ENCODE results near the gene CORO7.

The CORO7 gene

DNA sequence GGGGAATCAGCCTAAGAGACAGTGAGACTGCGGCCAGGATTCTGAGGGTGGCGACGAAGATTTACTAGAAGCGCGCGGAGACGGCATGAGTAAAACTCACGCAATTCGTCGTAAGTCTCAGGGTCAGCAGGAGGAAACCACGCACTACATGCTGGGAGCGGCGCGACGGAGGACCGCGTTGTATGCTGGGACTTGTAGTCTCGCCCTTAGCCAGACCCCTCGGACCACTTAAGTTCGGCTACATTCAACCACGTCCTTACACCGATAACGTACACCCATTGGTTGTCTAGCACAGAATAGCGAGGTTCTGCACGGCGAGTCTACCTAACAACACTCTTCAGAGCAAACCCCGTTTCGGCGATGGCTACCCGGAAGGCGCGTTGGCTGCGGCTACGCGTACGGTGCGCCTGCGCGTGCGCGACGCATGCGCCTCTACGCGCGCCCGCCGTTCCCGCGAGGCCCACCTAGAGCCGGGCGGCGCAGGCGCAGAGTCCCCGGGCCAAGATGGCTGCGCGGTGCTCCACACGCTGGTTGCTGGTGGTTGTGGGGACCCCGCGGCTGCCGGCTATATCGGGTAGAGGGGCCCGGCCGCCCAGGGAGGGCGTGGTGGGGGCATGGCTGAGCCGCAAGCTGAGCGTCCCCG, 9.1 kb upstream of the CORO7 start, which contains the start of gene DNAJA3:
DNAJA3 (plus strand) TSS at position 491 of the 643 bp plus-strand sequence; CDS start at position 505, 14 bp downstream.
- DNase-seq = peak; percentile 85 to 88

DNA sequence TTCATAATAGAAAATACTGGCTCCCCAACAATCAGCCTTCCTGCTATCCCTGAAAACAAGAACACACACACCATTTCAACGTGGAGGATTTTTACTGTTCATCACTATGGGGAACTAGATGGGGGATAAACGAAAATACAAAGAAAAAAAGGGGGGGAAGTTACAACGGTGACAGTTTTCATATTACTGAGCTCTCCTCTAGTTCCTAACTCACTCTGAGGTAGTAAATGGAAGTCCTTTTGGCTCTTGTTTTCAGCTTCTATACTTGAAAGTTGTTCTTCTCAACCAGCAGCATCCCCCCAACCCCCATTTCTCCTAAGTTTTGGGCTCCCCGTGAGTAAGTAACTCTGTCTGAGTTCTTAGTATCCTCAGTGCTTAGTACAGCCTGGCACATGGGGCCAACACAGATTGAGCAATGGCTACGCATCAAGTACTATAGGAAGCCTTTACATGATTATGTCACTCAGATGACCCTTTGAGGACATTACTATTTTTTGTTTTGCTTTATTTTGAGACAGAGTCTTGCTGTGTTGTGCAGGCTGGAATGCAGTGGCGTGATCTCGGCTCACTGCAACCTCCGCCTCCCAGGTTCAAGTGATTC, 4.2 kb upstream of the CORO7 start:
- peak; percentile 31 to 35 for DNase-seq

DNA sequence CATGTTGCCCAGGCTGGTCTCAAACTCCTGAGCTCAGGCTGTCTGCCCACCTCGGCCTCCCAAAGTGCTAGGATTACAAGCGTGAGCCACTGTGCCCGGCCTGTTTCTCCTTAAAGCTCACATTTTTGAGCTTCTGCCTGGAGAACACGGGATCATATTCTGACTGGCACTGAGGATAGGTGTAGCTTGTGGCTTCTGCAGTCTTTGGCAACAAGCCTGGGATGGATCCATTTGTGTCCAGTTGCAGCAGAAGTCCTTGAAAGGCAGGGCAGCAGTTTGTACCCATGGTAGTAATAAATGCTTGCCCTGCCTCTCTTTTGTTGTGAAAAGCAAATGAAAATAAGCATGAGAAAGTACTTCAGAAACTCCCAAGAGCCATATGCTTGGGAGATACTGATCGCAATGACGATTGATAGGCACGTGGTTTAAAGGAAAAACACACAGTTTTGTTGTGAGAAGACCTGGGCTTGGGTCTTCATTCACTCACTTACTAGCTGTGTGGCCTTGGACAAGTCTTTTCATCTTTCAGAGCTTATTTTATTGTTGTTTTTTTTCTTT, 3.1 kb upstream of the CORO7 start:
- no peak for DNase-seq

DNA sequence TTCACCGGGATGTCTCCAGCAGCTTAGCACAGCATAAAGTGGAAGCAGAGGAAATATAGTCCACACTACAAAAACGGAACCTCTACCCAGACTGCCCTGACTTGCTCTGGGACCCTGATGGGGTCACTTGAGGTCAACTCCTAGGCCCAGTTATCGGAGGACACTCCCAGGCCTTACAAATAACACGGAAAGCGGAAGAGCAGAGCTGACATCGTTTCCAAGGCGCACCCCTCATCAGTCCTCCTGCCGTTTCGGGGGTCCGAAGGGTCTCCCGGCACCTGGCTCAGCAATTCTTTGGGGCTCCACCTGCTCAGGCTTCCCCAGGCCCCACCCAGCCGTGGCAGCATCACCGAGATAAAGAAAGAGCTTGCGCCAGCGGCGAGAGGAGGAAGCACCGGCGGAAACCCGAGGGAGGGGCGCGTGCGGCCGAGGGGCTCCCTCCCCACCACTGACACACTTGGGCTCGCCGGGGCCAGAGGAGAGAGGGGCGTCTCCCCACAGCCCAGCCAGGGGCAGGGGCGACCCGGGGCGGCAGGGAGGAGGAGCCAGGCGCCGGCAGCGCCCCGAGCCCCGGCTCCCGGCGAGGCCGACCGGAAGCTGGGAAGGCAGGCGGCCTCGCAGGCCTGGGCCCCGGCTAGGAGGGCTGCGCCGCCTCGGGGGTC, 727 bp downstream of the CORO7 start:
- peak; percentile 83 to 84 for DNase-seq

DNA sequence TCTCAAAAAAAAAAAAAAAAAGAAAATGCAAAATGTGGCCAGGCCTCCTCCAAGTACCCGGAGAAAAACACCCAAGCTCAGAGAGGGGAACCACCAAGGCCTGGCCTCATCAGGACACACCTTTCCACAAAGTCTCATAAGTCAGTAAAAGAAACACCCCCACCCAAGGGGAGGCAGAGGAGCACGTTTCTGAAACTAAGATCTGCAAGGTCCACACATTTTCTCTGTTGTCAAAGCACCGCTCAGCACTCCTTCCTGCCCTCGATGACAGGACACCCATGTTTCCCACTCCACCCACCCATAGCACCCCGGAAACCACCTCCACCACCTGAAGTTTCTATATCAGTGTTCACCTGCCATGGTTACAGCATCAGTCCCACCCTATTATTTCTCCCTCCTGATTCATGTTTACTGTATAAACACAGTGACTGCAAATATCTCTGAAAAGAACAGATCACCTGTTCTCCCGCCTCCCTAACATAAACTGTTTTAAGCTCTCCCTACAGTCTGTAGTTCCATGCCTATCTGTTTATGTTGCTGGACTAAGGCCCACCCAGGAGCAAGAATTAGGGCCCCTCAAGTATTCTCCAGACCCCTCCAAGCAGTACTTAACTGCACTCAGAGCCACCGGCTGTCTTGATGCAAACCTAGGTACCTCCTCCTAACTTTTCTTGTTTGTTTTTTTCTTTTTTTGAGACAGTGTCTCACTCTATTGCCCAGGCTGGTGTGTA, 2.0 kb downstream of the CORO7 start:
- no peak for DNase-seq

DNA sequence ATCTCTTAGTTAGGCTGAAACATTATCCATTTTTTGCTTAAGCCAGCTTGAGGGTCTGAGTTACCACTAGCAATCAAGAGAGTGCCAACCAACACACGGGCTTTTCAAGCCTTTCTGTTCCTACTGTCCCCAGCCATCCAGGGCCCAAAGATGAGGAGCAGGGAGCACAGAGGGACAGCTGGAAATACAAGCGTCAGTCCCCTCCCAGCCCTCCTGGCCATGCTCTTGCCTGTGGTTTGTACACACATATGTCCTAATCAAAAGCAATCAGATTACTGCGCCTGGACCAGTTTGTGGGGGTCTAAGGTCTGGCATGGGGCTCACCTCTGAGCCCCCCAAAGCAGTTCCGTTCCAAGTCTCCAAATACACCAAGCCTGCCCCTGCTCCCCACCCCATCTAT, 3.5 kb downstream of the CORO7 start:
- no peak for DNase-seq

DNA sequence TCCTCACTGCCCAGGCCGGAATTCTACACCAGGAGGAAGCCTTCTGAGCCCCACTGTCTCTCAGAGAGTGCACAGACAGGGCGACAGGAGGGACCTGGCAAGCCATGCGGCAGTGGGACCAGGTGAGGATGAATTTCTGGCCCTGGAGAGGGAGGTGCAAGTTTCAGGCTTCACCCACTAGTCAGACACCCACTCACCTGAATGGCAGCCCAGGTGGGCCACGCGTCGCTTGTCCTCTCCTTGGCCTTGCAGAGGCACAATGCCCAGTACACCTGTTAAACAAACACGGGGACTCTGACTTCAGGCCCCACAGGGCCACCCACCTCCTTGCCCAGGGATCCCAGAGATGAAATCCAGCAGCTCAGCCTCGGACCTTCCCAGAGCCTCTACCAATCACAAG, 4.2 kb downstream of the CORO7 start:
- DNase-seq = no peak

DNA sequence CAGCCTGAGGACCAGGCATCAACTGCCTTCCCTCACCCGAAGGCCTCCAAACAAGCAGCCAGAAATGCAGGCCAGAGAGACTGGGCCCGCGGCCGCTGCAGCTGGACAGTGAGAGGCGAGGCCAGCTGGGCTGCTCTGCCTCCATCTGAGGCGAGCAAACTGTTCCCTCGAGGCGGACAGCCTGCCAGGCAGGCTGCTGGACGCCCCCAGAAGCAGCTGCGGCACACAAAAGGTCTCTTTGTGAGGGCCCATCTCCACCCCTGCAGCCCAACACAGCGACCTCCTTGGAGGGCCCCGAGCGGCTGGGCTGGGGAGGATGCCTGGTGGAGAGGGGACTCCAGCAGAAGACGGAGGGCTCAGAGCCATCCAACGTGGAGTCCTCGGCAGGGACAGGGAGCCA, 4.7 kb downstream of the CORO7 start:
- no peak for DNase-seq

DNA sequence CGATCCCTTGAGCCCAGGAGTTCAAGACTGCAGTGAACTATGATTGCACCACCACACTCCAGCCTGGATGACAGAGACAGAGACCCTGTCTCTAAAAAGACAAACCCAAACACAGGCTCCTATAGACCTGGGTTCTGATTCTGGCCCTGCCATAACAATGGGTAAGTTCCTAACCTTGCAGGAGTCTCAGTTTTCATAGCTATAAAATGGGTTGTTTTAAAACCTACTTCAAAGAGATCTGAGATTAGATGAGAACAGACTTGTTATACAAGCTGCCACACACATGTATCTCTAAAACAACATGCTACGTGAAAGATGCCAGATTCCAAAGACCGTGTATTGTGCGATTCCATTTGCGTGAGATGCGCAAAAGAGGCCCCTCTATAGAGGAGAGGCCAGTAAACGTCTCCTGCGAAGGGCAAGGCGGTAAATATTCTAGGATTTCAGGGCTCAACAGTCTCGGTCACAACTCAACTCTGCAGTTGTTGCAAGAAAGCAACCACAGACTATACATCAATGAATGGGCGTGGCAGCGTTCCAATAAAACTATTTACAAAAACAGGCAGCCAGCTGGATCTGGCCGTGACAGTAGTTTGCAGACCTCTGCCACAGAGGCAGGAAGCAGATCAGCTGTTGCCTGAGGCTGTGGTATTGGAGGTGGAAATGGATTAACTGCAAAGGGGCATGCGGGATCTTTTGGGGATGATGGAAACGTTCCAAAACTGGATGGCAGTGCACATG, 5.9 kb downstream of the CORO7 start:
- DNase-seq = no peak

DNA sequence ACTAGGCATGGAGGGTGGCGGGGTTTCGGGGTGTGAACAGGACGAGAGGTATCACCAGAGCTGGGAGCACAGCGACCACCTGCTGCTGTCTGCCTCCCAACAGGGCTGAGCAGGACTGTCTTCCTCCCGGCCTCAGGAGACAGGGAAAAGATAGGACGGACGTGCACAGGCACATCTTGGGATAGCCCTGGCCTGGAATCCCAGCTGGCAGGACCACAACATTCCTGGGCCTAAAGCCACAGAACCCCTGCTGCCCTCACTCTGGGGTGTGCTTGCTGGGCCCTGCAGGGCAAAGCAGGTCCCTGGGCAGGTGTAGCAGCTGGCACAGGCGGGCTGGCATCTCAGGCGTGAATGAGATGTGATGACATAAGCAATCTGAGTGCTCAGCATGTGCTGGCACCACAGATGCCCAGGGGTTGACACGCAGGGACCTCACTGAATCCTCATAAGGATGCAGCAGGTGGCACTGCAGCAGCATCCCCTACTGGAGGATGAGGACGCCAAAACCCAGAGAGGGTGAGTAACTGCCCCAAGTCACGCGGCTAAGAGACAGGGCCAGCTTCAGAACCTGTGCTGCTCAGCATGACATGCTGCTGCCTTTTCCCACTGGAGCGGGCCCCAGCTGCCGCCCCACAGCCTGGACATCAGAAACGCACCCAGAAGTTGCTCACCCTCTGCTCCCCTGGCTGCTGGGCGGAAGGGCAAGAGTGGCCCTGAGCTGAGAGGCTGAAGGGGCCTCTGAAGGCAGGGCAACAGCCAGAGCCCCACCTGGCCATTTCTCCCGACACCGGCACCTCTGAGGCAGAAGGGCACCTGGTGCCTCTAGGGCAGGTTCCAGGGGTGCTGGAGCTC, 7.1 kb downstream of the CORO7 start:
- DNase-seq = peak in 1 of 2 experiments; percentile 3

DNA sequence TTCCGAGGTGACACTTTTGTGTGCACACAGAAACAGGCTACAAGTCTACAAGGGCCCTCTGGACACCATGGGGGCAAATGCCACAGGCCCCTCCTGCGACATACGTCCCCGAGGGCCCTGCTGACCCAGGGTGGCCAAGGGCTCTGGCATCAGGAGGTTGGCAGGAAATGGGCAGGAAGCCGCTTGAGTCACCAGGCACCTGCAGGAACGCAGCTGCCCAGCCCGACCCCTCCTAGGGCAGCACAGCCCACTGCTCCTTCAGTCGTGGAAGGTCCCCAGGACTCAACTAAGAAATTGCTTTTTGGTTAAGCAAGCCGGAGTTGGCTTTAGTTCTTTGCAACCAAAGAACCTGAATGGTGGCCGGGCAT, 8.1 kb downstream of the CORO7 start:
- DNase-seq = no peak

DNA sequence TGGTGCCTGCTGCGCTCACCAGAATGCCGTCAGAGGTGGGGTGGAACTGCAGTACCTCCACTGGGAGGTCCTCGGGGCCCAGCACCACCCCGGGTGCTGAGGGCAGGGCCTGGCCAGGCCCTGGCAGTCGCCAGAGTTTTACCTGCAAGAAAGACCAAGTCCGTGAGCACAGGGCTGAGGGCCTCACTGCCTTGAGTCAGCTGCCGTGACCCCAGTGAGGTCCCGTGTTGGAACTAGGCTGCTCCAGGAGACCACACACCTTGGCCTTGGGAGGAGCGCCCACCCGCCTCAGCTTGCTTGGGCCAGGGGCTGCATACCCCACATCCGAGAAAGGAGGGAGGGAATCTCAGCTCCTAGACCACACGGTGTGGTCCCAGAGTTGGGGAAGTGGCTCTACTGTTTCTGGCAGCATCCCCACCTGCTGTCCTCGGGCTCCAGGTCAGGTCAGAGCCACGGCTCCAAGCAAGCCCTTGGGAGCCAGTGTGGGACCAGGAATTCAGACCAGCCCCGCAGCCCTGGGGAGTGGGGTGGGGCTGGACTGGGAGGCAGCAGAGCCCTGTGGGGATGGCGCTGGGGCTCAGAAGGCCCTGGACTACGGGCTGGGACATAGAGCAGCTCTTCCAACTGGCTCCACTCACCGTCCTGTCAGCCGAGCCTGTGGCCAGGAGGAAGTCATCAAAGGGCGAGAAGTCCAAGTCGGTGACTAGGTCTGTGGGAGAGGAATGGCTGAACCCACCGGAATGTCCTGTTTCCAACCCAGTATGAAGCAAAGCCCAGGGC, 8.7 kb downstream of the CORO7 start:
- DNase-seq = no peak

DNA sequence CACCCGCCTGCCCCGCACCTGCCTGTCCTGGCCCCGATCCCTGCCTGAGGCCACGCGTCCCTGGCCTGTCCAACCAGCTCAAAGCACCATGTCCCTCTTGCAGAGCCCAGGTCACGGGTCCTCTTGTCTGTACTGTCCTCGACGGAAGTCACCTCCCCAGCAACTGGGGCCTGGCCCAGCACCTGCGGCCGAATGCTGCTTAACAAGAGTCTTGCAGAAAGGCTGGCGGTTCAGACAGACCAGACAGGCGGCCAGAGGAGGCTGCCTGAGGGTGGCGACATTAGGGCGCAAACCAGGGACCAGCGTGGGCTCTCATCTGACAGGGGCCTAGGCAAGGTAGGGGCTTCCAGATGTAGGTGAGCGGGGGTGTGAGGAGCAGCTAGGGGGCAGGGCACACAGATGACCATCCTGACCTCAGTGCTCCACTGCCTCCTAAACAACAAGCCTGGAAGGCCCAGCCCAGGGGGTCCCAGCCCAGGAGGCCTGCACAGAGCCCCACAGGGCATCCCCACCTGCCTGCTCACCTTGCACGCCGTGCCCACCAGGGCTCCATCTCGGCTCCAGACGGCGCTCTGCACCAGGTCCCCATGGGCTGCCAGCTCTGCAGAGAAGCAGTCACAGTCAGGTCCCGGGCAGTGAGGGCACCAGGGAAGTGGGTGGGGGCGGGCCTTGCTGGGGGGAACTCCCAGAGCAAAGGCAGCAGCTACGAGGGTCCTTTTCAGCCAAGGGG, 11.3 kb downstream of the CORO7 start:
- DNase-seq = no peak

DNA sequence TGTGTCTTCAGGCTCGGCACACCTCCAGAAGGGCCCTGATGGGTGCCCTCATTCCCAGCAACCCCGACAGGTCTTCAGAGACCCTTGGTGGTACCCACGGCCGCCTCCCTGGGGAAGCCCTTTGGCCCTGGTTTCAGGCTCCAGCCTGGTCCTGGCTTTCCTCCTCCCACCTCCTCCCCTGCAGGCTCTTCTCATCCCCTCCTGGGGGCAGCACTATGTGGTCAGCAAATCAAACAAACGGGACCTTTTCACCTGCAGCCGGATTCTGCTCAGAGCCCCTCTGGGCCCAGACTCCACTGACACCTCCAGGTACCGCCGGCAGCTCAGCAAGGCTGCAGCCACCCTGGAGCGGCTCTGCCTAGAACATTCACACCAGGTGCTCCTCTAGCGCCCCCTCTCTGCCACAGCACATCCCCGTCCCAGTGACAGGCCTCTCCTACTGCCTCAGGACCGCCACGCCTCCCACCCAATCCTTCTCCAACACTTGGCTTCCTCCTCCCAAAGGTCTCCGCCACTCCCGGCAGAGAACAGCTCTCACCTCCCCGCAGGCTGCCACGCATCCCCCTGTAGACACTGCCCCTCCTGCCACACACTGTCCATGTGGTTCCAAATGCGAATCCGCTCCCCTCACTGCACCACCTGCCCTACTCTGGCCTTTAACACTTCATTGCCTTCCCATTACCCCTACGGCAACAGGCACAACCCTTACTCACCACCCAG, 12.0 kb downstream of the CORO7 start:
- DNase-seq = peak; percentile 23 to 34

DNA sequence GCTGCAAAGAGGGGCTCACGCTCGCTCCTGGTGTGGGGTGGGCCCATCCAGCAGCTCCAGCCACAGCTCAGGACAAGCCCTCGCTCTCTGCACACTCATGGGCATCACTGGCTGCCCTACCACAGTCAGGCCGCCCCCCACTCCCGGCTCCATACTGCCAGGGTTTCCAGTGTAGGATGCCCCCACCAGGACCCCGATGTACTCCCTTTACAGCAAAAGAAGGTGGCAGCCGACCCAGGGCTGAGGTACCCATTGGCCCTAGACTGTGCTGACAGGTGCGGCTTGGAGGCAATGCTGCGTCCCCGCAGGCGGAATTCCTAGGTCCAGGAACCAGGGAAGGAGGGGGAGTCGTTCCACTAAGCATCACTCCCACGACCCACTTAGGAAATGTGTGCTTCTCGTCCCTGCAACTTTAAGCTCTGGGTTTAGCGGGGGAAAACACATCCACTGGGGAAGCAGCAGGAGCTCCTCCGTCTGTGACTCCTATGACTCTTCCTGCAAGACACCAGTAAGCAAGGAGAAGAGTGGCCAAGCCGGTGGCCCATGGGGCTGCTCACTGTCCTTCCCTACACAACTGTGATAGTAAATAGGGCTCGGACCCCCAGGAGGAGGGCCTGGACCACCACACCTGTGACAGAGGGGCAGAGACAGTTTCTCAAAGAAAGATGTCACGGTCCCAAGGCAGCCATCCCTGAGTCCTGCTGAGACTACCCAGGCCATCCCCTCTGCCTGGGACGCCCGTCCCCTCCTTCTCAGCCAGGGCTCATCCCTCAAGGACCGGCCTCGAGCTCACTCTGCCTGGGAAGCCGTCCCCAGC, 13.1 kb downstream of the CORO7 start:
- DNase-seq = no peak

DNA sequence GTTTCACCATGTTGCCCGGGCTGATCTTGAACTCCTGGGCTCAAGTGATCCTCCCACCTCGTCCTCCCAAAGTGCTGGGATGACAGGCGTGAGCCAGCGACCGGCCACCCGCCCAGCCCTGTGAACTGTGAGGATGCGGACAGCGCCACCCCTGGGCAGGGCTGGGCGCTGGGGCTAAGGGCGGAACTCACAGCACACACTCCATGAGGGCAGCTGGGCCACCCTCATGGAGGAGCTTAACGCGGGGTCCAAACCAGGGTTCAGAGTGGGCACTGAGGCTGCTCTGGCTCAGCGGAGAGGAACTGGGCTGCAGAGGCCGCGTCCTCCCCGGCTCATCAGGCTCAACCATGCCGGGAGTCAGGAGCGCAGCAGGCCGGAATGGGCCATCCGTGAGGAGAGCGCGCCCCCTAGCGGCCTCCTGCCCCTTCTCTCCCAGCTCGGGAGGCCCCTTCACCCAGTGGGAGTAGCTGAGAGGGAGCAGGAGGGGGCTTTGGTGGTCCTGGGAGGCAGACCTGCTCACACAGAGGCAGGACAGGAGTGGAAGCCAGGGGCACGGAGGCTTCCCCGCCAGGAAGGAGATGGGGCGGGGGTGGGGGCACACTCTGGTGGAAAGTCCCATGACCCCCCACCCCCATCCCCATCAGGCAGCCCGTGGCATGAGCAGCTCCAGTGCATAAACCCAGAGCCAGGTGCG, 13.8 kb downstream of the CORO7 start:
- DNase-seq = peak in 1 of 2 experiments; percentile 5

DNA sequence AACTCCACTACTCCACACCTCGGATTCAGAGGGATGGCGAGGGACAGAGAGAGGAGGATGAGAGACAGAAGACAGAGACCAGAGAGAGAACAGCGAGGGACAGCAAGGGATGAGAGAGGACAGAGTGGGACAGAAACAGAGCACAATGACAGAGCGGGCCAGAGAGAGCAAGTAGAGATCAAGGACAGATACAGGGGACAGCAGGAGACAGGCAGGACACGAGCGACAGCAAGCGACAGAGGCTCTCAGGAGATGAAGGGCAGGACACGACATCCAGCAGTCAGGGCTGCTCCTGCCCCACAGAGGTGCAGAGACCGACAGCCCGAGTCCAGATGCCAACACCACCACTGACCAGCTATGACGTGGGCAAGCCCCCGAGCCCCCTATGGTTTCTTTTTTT, 14.9 kb downstream of the CORO7 start:
- no peak for DNase-seq

DNA sequence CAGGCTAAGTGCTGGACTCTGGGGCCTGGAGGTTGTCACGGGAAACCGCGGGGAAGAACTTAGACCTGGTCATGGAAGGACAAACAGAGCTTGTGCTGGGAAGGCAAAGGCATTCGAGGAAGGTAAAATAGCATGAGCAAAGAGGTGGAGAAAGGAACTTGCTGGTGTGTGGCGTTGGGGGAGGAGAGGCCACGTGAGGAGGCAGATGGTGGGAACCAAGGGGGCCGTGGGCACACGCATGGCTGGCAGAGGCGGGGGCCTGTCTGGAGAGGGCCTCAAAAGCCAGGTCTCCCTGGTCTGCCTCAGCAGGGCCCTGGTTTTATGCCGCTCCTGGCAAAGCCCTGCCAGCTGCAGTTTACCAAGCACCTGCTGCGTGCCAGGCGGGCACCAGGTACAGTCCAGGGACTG, 15.3 kb downstream of the CORO7 start:
- DNase-seq = no peak

Measured in AML-193 (cell line).